H4 (cell line): Measurements from ENCODE around the gene ERICH6. TPM values are rescaled to one million over a fixed set of nuclear protein-coding genes. Genes with fewer than 3 reads are reported as not detected.
A peak's percentile ranks its signal among the peaks of the same experiment; 100 is the strongest.
"Not testable (repeated sequence)": the region's sequence is repeated elsewhere in the genome, so short reads cannot be mapped to it uniquely, and the experiment has no call there.

Source experiments
- DNase-seq: peaks from one replicate; pipeline ENCODE4 v3.0.0-alpha.2; 2015; ENCODE audit warnings: low spot score
- total RNA-seq: library from RNA; depleted of rRNA; stranded (reverse); fragments of >200 nt; shearing (Covaris generic); gene quantifications from 2 replicates; pipeline ENCODE4 v1.2.3, GENCODE V29; 2014

Gene ERICH6
- total RNA-seq, 1 experiment from 2014 or later: 0.06 TPM

DNA sequence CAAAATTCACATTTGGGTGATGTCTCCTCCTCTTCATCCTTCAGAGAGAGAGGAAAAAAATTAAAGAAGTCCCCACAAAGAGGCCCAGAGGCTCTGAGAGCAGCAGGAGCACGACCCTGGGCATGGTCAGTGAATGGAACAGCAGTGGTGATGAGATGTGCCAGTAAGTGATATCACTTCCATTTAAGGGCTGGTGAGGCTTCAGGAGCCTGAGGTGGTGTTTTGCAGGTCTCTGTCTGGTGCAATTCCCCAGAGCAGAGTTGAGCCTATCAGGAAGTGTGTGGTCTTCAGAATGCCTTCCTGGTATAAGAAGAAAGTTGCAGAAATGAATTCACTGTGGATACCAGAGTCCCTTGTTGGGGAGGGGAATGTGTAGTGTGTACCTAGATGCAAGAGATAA, 21.4 kb downstream of the ERICH6 start:
- DNase-seq: no peak

DNA sequence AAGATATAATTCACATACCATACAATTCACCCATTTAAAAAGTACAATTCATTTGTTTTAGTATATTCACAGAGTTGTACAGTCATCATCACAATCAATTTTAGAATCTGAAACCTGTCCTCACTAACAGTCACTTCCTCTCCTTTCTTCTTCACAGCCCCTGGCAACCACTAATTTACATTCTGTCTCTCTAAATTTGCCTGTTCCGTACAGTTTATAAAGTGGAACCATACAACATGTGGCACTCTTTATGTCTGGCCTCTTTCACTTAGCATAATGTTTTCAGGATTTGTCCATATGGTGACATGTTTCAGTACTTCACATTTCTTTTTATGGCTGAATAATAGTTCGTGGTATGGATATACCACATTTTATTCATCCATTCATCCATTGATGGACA, 22.7 kb downstream of the ERICH6 start:
- DNase-seq: no peak

DNA sequence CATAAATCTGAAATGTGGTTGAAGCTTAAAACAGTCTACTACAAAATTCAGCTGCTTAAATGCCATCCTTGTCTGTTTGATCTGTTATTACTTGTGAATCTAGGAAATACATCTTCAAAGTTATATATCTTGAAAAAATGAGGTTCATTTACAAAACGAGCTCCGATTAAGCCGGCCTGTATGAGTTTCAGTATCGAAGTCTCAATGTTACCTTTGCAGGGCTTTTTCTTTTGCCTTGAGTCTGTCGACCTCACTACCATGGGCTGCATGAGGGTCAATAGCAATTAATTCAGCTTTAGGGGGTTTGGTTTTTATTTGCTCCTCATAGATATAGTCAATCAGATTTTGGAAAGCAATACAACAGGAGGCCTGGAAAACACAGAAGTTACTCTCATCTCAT, 23.2 kb downstream of the ERICH6 start:
- DNase-seq: no peak

DNA sequence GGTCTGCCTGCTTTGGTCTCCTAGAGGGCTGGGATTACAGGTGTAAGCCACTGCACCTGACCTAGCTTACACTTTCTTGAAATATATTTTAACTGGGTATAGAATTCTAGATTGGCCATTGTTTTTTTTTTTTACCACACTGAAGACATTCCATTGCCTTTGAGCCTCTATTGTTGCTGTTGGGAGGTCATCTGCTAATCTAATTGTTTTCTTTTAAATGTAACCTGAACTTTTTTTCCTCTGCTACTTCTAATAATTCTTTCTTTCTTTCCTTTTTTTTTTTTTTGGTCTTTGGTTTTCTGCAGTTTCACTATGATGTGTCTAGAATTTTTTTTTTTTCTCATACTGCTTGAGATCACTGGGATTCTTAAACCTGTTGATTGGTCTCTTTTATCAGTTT, 28.1 kb downstream of the ERICH6 start:
- no peak for DNase-seq

DNA sequence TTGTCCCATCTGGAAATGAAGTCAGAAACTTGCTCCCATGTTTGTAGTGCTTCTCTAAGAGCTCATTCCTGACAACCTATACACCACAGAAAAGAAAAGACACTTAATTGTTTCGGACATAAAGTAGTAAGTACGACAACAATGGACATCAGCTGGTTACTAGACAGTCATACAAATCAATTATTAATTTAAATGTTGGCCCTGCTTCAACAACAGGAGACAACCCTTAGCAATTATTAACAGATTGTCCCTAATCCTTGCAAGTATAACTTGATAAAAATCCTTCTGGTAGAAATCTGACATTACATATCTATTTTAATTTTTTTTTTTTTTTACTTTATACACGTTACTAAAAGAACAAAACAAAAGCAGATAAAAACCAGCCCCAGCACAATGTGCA, 29.8 kb downstream of the ERICH6 start:
- no peak for DNase-seq

DNA sequence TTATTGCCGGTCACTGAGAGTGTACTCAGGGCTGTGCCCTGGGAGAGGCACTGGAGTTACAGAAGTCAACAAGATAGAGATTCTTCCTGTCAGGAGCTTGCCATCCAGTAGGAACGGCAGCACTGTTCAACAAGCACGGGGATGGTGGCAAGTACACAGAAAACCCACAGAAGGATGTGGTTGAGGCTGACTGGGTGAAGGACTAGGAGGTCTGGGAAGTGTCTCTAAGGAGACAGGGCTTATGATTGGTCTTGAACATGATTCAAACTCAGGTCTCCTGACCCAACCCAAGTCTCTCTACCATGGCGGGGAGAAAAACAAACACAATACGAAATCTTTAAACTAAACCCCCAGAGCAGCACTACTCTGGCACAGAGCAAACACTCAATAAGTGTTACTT, 37.6 kb downstream of the ERICH6 start:
- DNase-seq: no peak

DNA sequence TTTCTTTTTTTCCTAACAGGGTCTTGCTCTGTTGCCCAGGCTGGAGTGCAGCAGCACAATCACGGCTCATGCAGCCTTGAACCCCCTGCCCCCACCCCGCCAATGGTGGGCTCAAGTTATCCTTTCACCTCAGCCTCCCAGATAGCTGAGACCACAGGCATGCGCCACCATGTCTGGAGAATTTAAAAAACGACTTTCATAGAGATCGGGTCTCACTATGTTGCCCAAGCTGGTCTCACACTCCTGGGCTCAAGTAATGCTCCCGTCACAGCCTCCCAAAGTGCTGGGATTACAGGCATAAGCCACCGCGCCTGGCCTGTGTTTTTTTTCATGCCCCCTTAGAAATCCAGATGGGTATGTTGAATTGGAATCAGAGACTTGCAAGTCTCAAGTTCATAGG, 40.3 kb downstream of the ERICH6 start:
- no peak for DNase-seq

DNA sequence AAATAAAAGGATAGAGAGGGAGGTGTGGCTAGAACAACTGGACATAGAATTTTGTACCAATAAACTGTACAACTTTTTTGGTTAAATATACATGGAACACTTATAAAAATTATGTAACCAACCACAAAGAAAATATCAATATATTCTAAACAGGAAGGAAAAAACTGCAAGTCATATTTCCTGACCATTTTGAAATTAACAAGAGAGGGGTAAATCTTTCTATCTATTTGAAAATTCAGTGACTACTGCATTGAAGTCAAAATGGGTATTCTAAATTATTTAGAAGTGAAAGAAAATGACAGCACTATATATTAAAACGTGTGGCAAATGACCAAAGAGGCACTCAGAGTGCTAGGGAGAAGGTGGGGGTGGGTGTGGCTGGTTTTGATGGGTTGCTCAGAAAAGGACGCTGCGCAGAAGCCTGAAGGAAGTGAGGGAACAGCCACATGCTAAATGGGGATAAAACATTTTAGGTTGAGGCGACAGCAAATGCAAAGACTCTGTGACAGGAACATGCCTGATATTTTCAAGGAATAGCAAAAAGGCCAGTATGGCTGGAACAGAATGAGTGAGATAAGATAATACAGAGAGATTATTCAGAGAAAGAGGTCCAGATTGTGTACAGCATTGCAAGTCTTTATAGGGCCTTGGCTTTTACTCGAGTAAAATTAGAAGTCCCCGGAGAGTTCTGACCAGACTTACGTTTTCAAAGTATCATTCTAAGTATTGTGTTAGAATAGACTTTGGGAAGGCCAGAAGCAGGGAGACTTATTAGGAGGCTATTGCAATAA, 41.1 kb downstream of the ERICH6 start:
- DNase-seq: no peak

DNA sequence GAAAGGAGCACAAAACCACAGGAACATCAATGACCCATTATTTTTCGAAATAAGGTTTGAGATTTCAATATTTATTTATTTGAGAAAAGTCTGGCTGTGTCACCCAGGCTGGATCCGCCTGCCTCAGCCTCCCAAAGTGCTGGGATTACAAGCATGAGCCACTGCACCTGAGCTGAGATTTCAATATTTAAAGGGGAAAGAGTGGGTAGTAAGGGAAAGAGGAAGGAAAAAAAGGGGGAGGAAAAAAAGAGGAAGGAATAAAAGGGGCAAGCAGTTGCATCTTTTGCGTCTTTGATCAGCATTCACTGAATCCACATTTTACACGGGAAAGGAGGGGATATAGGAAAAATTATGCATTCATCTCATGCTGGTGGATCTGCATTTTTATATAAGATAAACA, 47.4 kb downstream of the ERICH6 start:
- DNase-seq: no peak

DNA sequence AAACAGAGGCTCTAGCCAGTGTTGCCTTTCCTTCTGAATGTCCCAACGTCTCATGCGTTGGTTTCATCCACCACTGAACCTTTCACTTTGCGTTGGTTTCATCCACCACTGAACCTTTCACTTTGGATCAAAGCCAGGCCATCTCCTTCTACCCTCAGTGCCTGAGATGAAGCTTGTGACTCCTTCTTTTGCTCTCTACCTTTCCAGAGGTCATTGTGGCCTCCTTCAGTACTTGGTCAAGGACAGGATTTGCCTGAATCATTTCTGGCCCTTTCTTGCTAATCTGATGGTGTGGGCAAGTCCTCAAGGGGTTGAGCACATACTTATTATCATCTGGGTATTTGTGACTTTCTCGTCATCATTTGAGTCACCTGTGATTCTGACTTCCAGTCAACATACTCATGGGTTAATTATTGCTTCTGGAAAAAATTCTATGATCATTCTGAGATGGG, 50.6 kb downstream of the ERICH6 start:
- DNase-seq: no peak

DNA sequence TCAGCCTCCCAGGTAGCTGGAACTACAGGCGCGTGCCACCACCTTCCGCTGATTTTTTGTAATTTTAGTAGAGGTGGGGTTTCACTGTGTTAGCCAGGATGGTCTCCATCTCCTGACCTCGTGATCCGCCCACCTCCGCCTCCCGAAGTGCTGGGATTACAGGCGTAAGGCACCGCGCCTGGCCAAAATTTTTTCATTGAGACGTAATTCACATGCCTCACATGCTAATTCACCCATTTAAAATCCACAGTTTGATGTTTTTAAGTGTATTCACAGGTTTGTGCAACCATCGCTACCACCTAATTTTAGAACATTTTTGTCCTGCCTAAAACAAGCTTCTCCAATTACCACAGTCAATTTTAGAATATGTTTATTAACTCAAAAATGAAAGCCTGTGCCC, 63.5 kb downstream of the ERICH6 start:
- DNase-seq: no peak

DNA sequence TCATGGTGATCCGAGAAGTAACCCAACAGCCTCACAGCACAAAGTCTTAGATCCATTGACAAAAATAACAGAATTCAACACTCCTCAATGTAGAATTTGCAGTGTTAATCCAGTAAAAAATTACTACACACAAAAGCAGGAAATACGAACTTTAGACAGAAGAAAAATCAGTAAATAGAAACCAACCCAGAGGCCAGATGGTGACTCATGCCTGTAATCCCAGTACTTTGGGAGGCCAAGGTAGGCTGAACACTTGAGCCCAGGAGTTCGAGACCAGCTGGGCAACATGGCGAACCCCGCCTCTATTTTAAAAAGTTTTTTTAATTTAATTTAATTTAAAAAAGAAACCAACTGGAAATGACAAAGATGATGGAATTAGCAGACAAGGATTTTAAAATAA, 64.5 kb downstream of the ERICH6 start:
- peak; percentile 26 for DNase-seq

DNA sequence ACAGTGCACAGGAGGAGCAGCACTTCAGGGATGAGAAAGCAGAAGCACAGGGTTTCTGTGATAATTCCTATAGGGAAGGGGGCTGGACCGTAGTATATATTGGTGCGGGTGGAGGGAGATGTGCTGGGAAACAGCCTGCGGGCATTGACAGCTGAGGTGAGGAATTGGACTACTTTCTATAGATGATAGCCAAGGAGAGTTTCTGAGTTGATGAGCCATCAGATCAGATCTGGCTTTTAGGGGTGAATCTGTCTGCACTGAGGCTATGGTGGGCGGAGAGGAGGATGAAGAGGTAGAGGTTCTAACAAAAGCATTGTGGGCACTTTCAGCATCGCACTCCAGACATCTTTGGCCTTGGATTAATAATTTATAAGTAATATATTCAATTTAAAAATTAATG, 67.5 kb downstream of the ERICH6 start:
- DNase-seq: no peak

DNA sequence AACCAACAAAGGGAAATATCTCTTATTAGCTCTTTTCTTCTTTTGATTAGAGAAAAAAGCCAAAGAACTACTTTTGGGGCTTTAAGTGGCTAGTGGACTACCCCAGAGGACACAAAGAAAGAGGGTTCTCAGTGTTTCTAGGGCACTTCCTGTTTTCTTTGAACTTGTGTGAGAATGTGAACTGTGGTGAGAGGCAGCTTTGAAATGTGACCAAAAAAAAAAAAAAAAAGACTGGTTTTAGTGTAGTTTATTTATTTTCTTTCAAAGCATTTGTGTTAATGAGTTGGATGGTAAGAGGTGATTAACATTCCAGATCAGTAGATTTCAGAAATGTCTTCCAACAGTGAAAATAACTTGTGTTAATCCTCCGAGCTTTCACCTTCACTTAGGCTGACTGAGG, 68.2 kb downstream of the ERICH6 start:
- DNase-seq: no peak

DNA sequence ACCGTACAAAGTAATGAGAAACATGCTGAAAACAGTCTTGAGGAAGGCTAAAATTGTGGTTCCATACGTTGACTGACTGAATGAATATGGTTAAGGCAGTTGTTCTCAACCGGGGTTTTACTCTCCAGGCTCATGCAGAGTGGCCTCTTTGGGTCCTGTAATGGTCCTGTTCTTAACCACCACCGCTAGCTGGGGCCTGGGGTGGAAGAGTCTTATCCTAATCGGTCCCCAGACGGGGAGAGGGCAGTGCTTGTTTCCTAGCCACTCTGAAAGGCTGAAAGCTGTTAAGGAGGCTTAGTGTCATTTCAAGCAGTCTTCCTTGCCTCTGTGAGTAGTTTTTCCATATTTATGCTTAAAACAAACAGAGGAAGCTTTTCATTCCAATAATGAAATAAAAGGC, 68.6 kb downstream of the ERICH6 start:
- DNase-seq: no peak

DNA sequence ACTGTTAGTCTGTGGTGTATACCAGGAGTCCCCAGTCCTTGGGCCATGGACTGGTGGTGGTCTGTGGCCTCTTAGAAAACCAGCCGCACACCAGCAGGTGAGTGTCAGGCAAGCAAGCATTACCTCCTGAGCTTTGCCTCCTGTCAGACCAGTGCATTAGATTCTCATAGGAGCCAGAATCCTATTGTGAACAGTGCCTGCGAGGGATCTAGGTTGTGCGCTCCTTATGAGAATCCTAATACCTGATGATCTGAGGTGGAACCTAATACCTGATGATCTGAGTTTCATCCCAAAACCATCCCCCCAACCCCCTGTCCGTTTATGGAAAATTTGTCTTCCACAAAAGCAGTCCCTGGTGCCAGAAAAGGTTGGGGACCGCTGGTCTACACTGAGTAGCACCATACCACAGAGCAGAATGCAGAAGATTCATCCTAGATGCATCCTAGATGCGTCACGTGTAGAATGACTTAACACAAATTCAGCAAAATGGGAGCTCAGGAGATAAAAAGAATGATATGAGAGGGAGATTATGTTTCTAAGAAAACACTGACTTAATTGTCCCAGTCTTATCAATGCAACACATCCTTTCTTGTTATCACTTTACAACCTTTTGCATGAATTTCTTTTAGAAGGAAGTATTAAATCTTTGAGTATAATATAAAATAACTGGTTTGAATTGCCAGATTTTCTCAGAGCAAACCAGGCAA, 72.1 kb downstream of the ERICH6 start:
- no peak for DNase-seq

DNA sequence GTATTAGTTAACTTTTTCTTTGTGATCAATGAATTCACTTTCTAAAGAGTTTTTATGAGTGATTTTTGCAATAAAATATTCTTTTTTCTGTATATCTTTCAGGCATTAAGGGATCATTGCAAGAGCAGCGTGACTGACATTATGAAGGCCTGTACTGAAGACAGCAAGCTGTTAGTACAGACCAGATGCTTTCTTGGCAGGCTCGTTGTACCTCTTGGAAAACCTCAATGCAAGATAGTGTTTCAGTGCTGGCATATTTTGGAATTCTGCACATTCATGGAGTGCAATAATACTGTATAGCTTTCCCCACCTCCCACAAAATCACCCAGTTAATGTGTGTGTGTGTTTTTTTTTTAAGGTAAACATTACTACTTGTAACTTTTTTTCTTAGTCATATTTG, 76.2 kb downstream of the ERICH6 start:
- no peak for DNase-seq

DNA sequence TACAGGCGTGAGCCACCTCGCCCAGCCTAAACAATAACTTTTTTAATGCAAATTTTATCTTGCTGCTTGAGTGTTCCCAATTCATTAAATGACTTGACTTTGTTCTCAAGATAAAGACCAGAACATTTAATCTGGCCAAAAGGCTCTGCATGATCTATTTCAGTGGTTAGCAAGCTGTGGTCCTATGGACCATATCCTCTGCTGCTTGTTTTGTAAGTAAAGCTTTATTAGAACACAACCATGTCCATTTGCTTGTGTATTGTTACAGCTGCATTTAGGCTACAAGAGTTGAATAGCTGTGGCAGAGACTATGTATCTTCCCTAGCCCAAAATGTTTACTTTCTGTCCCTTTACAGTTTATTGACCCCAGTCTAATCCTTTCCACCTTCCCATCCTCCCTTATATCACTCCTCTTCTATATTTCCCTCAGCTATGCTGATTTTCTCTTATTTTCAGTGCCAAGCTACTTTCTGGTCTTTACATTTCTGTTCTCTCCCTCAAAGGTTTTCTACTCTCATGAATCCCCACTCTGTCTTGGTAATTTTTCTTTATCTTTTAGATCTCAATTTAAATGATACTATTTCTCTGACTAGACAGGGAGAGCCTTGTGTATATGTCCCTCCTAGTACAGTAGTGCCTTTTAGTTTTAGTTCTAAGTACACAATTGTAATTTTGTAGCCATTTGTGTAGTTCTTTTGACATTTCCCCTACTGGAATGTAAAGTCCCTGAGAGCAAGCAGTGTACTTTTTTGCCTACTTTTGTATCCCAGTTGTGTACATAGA, 77.4 kb downstream of the ERICH6 start:
- no peak for DNase-seq

DNA sequence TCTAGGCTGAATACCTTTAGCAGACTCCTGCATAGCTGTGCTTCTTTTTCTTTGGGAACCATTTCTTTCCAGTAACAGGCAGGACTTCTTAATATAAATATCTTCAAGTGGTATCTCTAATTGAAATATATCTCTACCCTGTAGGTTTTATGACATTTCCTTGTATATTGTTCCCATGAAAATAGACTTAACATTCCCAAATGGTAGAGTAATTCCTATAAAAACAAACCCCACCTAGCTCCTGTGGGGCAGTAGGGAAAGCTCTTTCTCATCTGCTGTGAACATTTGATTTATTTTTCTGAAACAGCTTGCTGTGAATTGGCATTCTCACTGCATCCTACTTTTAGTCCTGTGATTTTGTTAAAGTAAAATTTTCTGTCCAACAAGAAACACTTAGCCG, 79.8 kb downstream of the ERICH6 start:
- DNase-seq: no peak

DNA sequence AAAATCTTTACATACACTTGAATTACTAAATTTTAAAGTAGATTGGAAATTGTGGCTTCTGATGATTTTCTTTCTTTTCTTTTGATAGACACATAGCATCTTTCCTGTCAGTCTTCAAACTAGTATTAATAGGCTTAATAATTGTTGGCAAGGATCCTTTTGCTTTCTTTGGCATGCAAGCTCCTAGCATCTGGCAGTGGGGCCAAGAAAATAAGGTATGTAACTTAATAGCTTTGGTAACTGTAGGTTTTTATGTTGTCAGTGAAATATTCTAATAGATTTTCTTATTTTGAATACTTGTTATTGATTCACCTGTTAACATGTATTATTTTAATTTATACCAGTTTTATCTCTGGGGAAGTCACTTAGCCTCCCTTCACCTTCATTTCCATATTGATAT, 80.8 kb downstream of the ERICH6 start:
- not testable (repeated sequence) for DNase-seq

DNA sequence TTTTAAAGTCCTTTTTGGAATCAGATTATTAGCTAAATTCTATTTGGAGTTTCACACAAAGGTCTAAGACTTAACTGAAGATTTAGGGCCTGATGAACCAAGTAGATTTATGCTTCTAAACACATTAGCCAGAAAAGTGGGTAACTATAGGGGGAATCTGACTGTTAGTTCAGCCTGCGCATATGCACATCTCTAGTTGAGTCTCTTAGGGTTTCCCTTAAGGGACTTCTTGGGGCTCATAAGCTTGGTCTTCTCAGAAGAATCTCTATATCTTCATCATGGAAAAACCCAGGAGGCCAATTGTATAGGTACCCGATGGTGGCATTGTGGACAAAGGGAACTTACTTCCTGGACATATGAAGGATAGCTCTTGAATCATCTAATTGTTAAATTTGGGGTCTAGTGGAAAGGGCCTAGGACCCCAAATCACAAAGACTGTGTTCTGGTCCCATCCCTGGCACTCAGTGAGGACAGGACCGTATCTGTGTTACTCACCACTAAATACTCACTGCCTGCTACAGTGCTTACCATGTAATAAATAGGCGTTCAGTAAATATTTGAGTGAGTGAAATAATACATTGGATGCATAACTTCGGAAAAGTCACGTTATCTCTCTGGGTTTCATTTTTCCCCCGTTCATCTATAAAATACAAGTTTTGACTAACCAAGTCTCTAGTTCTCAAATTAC, 83.6 kb downstream of the ERICH6 start:
- DNase-seq: no peak
